A673 (cell line): Measurements from ENCODE around the gene GRIK3. TPM values are rescaled to one million over a fixed set of nuclear protein-coding genes. Genes with fewer than 3 reads are reported as not detected.

ENCODE experiments used
- BruUV-seq: library from RNA; stranded (reverse); fragments of 400-500 nt; replicated peaks from 2 replicates; lab custom pipeline; 2021; lab: Mats Ljungman, UMichigan
- CTCF ChIA-PET: fragments of 300-600 bp; sonication (Branson Sonifier 250); formaldehyde crosslinking; loops from one replicate; lab custom pipeline; 2022; ENCODE audit warnings: antibody characterized with exemption; lab: Charles Lee
- POLR2A ChIA-PET: fragments of 300-600 bp; sonication (Branson Sonifier 250); formaldehyde crosslinking; loops from one replicate; lab custom pipeline; 2022; ENCODE audit warnings: antibody characterized with exemption; ENCODE audit not compliant: low non-redundant PET; lab: Charles Lee
- DNase-seq: peaks from one replicate; pipeline ENCODE4 v3.0.0-alpha.2; 2015; ENCODE audit warnings: low spot score
- H3K27ac ChIP-seq: fragments of 200-600 bp; sonication (generic); 2 replicates; pipeline ENCODE4 v1.5.1; 2016; ENCODE audit warnings: mixed run types, low read depth, mild to moderate bottlenecking, mixed read lengths, antibody characterized with exemption, low read length; ENCODE audit not compliant: poor library complexity, severe bottlenecking
- H3K27me3 ChIP-seq: fragments of 200-600 bp; sonication (generic); replicated peaks from 2 replicates; pipeline ENCODE4 v1.6.1; 2017; ENCODE audit warnings: mixed run types, low read depth, mild to moderate bottlenecking, mixed read lengths, antibody characterized with exemption, low read length; ENCODE audit not compliant: insufficient read depth, poor library complexity
- H3K36me3 ChIP-seq: fragments of 200-600 bp; sonication (generic); 2 replicates; pipeline ENCODE4 v1.6.1; 2016; ENCODE audit warnings: mixed run types, mild to moderate bottlenecking, mixed read lengths, antibody characterized with exemption, low read length; ENCODE audit not compliant: insufficient read depth, poor library complexity, severe bottlenecking
- H3K4me1 ChIP-seq: fragments of 200-600 bp; sonication (generic); 2 replicates; pipeline ENCODE4 v1.6.1; 2017; ENCODE audit warnings: mixed run types, mild to moderate bottlenecking, mixed read lengths, antibody characterized with exemption, low read length; ENCODE audit not compliant: insufficient read depth, poor library complexity, severe bottlenecking
- H3K4me3 ChIP-seq: fragments of 200-600 bp; sonication (generic); 2 replicates; pipeline ENCODE4 v1.5.1; 2016; ENCODE audit warnings: low read depth, mixed run types, mild to moderate bottlenecking, mixed read lengths, low read length; ENCODE audit not compliant: poor library complexity, severe bottlenecking
- H3K9me3 ChIP-seq: fragments of 200-600 bp; sonication (generic); 2 replicates; pipeline ENCODE4 v1.6.1; 2016; ENCODE audit warnings: mixed run types, low read depth, mild to moderate bottlenecking, mixed read lengths, antibody characterized with exemption, low read length; ENCODE audit not compliant: poor library complexity, severe bottlenecking
- CTCF ChIP-seq: fragments of 300-800, 200-600 bp; sonication (generic); conservative IDR thresholded peaks from 2 replicates; pipeline ENCODE4 v1.5.1; 2017; ENCODE audit warnings: low read depth, mild to moderate bottlenecking, antibody characterized with exemption, low read length, moderate library complexity, mixed read lengths
- EZH2 ChIP-seq: fragments of 200-600 bp; sonication (generic); IDR thresholded peaks from 2 replicates; pipeline ENCODE4 v1.6.1; 2017; ENCODE audit warnings: borderline replicate concordance, low read depth, mild to moderate bottlenecking, mixed read lengths, antibody characterized with exemption, low read length; ENCODE audit not compliant: poor library complexity, severe bottlenecking
- intact Hi-C: fragments of 100-400 bp; cut with micrococcal nuclease; formaldehyde crosslinking; loops from one replicate; pipeline ENCODE4 v1.10.0; 2022; ENCODE audit not compliant: unreplicated experiment
- total RNA-seq: library from RNA; stranded (reverse); gene quantifications from 2 replicates; pipeline ENCODE4 v1.2.3, GENCODE V29; 2021

The GRIK3 gene
- total RNA-seq, 1 experiment from 2014 or later, result 0.17 TPM

- Histone ChIP-seq H3K9me3 (no peaks in the 10 kb centered on the region), H3K4me1 (no peaks in the 10 kb centered on the region), H3K36me3 (no peaks in the 10 kb centered on the region), H3K27me3 (peaks cover 9% of the 10 kb centered on the region), H3K27ac (no peak overlapping the region), H3K4me3 (no peak overlapping the region)
- POLR2A ChIA-PET, result no interaction called here
- intact Hi-C loops, result no loop called here
- no peak for DNase-seq
- BruUV-seq, result no TSS peak
- TF ChIP-seq EZH2 (no peak), CTCF (no peak)
- CTCF ChIA-PET, result no interaction called here
Measured at GRCh38 chr1:36942148-36942547, 92.2 kb downstream of the GRIK3 start.

GRCh38 chr1:36941316-36941978 is 92.9 kb downstream of the GRIK3 start:
- POLR2A ChIA-PET, result no interaction called here
- CTCF ChIA-PET, result no interaction called here
- intact Hi-C loops, result no loop called here

GRCh38 chr1:36938819-36939218 is 95.5 kb downstream of the GRIK3 start:
- ChIA-PET POLR2A (no interaction called here), CTCF (no interaction called here)
- DNase-seq, result no peak
- Histone ChIP-seq H3K4me1 (no peaks in the 10 kb centered on the region), H3K27me3 (peaks cover 38% of the 10 kb centered on the region), H3K36me3 (no peaks in the 10 kb centered on the region), H3K27ac (no peak overlapping the region), H3K4me3 (no peak overlapping the region), H3K9me3 (no peaks in the 10 kb centered on the region)
- intact Hi-C loops, result no loop called here
- no peak for TF ChIP-seq CTCF
- TF ChIP-seq EZH2, result no peak
- BruUV-seq, result no TSS peak

More at GRCh38 chr1:36941316-36941978, 92.9 kb downstream of the GRIK3 start:
- no peak for DNase-seq
- Histone ChIP-seq H3K4me1 (no peaks in the 10 kb centered on the region), H3K36me3 (no peaks in the 10 kb centered on the region), H3K4me3 (no peak overlapping the region), H3K9me3 (no peaks in the 10 kb centered on the region), H3K27me3 (peaks cover 16% of the 10 kb centered on the region), H3K27ac (no peak overlapping the region)
- TF ChIP-seq EZH2 (no peak), CTCF (no peak)
- BruUV-seq, result no TSS peak
